Jurkat, Clone E6-1 (cell line): ENCODE measurements around the gene C16orf74. TPM values are rescaled to one million over a fixed set of nuclear protein-coding genes. Genes with fewer than 3 reads are reported as not detected.

Experiments used
- DNase-seq: peaks from one replicate; pipeline ENCODE4 v3.0.0-alpha.2; 2011; ENCODE audit warnings: low read depth, low spot score
- H3K4me3 ChIP-seq: 2 replicates; pipeline ENCODE4 v1.5.1; 2011; ENCODE audit warnings: mild to moderate bottlenecking, low read length, control low read depth, moderate library complexity
- polyA plus RNA-seq: library from polyadenylated mRNA; unstranded; fragments of >200 nt; gene quantifications from one replicate; pipeline ENCODE4 v1.2.1, GENCODE V29; 2012; ENCODE audit warnings: missing spikeins; ENCODE audit not compliant: insufficient read length, insufficient read depth

The C16orf74 gene
- polyA plus RNA-seq, result 18.2 TPM

- H3K4me3 ChIP-seq, result peak within 1 kb of the TSS; percentile 35
- DNase-seq, result no peak
These were observed at the start of gene C16orf74 for GRCh38 chr16:85750827-85751697. C16orf74 (minus strand) TSS chr16:85751096; CDS start chr16:85735217, 15,879 bp downstream.

DNA sequence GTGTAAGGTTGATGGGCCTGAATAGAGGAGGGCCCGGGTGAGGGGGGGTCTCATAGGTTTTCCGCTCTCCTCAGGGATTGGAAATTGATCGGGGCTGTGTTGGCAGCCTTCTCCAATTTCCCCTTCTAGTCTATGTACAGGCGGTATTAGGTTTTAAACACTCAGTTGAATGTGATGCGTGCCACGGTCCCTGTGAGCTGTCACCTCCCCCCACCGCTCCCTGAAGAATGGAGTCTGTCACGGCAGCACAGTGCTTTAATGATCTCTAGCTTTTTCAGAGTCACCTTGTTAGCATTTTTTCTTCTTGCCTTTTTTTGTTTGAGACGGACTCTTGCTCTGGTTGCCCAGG is 49.4 kb upstream of the C16orf74 start:
- H3K4me3 ChIP-seq, result peak overlapping the region; percentile 75
- no peak for DNase-seq

DNA sequence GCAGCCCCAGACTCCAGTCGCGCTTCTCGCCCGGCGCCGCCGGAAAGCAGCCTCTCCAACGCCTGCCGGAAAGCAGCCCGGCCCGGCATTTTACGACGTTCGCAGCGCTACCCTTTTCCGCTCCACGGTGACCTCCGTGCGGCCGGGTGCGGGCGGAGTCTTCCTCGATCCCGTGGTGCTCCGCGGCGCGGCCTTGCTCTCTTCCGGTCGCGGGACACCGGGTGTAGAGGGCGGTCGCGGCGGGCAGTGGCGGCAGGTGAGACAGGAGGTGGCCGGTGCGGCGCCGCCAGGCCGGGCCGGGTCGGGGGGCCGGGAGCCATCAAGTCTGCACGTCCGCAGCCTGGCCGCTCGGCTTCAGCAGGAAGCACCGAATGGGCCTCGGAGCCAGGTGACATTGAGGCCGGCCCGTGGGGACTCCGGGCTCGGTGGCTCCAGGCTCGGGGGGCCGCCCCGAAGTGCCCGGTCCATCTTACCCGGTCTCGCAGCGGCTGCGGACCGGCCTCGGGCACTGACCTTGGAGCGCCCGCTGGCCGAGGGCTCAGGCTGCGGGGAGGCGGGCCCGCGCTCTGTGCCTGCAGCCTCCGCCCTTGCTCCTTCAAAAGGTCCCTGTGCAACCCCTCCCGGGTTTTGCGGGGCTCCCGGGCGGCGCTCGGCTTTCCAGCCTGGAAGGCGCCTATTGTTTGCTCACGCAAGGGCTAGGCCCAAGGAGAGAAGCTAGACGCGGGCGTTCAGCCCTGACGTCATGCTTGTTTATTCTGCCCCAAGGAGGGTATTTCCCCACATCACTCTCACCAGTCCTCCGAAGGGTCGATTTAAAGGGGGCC is 48.8 kb upstream of the C16orf74 start, which contains the start of the genes COX4I1 and EMC8:
Gene COX4I1 (plus strand): TSS at position 199 of the 824 bp plus-strand sequence. CDS start 1,511 bp downstream, outside the sequence.
Gene EMC8 (minus strand): TSS at position 48 of the 824 bp plus-strand sequence. CDS start 249 bp downstream, outside the sequence.
- peak; percentile 87 for DNase-seq
- peak within 1 kb of the TSS; percentile 75 for H3K4me3 ChIP-seq

GRCh38 chr16:85798901-85799496 is 48.1 kb upstream of the C16orf74 start:
- DNase-seq, result no peak
- H3K4me3 ChIP-seq, result peak overlapping the region; percentile 75

GRCh38 chr16:85798283-85798776 is 47.4 kb upstream of the C16orf74 start:
- peak overlapping the region; percentile 75 for H3K4me3 ChIP-seq
- no peak for DNase-seq

DNA sequence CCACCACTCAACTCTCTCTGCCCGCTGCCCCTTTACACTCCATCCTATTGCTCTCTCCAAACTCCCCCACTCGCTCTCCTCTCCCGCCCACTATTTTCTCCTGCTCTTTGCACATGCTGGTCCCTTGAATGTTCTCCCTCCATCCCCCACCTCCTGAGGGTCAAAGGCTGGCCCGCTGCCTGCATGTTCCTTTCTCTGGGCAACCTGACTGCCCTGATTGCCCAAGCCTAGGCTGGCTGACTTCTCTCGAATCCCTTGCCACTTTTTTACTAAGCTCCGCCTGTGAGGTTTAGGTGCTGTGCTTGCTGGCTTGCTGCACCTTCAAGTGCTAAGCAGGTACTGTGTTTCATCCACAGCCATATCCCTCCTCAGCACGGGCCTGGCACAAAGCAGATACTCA is 45.7 kb upstream of the C16orf74 start:
- H3K4me3 ChIP-seq, result no peak overlapping the region
- DNase-seq, result no peak

- no peak for DNase-seq
- H3K4me3 ChIP-seq, result no peak overlapping the region
These were observed 45.3 kb upstream of the C16orf74 start for GRCh38 chr16:85796152-85796551.

- no peak for DNase-seq
- H3K4me3 ChIP-seq, result no peak overlapping the region
These were observed 43.8 kb upstream of the C16orf74 start for GRCh38 chr16:85794696-85795095.

DNA sequence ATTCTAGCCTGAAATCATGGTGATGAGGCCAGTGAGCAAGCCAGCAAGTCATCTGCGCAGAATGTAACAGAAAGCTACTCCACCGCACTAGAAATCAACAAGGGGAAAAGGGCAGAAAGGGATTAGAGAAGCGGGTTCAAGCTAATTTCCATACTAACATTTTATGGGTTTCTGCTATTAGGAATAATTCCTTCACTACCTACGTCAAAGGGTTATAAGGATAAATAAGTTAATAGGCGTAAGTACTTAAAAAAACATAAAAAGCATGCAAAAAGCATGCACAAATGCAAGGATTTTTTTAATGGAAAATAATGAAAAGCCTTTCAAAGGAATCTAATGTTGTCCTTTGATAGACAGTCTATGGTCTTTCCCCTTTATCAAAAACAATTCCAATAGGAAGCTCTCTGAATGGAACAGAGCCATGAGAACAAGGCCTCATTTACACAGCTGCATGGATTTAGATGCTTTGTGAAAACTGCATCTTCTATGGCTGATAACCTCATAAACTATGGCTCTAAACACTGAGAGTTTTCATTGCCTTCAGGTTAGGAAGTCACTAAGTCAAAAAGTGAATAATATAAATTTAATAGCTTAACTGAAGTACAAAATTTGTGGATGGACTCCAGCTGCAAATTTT is 42.9 kb upstream of the C16orf74 start:
- no peak for DNase-seq
- no peak overlapping the region for H3K4me3 ChIP-seq

GRCh38 chr16:85789773-85790172 is 38.9 kb upstream of the C16orf74 start:
- H3K4me3 ChIP-seq, result no peak overlapping the region
- peak; percentile 44 for DNase-seq

DNA sequence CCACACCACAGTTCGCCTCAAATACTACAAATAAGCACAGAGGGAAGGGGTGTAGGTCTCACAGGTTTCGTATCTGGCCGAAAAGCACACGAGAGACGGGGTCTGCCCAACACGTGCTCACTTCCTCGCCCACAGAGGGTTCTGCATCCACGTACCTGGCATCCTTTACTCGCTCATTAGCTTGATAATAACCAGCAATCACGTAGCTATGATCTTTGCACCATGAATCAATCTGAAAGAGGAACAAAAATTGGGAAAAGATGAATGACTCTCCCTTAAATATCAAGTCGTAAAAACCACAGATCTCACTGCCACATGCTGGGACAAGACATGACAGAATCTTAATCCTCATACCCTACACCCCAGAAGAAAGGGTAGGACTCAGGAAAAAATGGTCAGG is 37.9 kb upstream of the C16orf74 start:
- no peak for DNase-seq

GRCh38 chr16:85785927-85786326 is 35.0 kb upstream of the C16orf74 start:
- DNase-seq, result no peak
- no peak overlapping the region for H3K4me3 ChIP-seq

More for the DNA sequence above, 37.9 kb upstream of the C16orf74 start:
- no peak overlapping the region for H3K4me3 ChIP-seq

DNA sequence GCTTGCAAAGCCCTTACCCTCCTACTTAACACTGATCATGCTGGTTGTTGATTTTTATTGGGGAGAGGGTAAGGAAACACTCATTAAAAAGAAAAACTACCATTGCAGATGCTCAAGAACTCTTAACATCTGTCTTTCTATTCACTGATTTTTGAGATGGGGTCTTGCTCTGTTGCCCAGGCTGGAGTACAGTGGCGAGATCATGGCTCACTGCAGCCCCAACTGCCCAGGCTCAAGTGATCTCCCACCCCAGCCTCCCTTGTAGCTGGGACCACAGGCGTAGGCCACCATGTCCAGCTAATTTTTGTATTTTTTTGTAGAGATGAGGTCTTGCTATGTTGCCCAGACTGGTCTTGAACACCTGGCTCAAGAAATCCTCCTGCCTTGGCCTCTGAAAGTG is 33.9 kb upstream of the C16orf74 start:
- DNase-seq, result no peak

DNA sequence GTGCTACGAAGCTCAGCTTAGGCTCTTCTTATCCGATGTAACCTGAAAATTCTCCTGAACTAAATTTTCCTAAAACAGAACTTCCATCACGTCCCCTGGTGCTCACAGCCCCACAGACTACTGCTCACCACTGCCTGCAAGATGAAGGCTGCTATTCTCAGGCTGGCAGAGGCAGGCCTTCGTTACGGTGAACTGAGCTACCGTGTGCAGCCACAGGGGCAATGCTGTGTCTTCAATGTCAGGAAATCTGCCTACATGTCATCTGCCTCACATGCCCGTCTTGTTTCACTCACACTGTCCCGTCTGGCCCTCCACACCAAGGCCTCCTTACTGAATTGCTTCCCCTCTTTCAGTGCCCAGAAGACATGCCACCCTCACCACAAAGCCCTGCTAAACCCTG is 32.5 kb upstream of the C16orf74 start:
- no peak overlapping the region for H3K4me3 ChIP-seq
- DNase-seq, result no peak

More for the DNA sequence above, 33.9 kb upstream of the C16orf74 start:
- H3K4me3 ChIP-seq, result no peak overlapping the region

GRCh38 chr16:85782451-85782850 is 31.6 kb upstream of the C16orf74 start:
- no peak for DNase-seq
- H3K4me3 ChIP-seq, result no peak overlapping the region

- H3K4me3 ChIP-seq, result no peak overlapping the region
- DNase-seq, result no peak
These were observed 30.9 kb upstream of the C16orf74 start for GRCh38 chr16:85781695-85782370.

- DNase-seq, result no peak
- no peak overlapping the region for H3K4me3 ChIP-seq
These were observed 30.3 kb upstream of the C16orf74 start for GRCh38 chr16:85781156-85781555.

GRCh38 chr16:85780281-85780680 is 29.4 kb upstream of the C16orf74 start:
- H3K4me3 ChIP-seq, result no peak overlapping the region
- DNase-seq, result no peak
